Measurements from ENCODE around the gene PI4KA. TPM values are rescaled to one million over a fixed set of nuclear protein-coding genes. Genes with fewer than 3 reads are reported as not detected.

The PI4KA gene
- total RNA-seq, 1 donor from 2014 or later: 100 TPM

DNA sequence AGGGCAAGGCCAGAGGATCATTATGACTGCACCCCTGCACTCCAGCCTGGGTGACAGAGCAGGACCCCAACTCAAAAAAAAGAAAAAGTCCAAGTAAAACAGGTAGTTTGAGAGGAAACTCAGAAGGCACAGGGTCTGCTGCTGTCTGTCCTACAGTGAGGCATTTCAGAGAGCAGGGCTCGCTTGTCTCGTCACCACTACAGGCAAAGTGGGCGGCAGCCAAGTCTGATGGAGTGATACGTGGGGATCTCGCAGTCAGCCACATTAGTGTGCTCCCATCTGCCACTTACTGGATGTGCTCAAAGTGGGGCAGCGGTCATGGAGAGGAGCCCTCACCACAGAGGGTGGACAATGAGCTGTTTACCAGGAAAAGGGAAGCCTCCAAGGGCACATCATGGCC lies 42.1 kb downstream of the PI4KA start:
- no peak for DNase-seq (ENCODE audit: low spot score)

DNA sequence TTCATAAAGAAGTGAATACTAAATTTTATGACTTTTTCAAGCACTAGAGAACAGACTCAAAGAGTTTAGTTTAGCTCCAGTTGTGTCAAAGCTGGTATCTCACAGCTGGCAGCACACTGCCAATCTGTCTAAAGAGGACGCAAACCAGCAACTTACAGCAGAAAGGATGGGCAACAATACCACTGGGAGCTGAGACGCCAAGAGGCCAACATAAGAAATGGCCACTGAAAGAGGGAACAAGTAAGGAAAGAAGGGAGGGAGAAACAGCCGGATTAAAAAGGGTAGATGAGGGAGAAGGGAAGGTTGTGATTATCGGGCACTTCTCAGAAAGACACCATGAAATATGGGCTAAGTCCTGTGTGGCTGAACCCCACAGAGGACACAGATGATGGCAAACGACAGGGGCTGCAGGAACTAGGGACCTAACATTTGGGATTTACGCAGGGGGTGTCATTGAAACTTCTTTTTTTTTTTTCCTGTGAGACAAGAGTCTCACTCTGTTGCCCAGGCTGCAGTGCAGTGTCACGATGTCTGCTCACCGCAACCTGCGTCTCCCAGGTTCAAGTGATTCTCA lies 43.0 kb downstream of the PI4KA start:
- no peak for DNase-seq (ENCODE audit: low spot score)

DNA sequence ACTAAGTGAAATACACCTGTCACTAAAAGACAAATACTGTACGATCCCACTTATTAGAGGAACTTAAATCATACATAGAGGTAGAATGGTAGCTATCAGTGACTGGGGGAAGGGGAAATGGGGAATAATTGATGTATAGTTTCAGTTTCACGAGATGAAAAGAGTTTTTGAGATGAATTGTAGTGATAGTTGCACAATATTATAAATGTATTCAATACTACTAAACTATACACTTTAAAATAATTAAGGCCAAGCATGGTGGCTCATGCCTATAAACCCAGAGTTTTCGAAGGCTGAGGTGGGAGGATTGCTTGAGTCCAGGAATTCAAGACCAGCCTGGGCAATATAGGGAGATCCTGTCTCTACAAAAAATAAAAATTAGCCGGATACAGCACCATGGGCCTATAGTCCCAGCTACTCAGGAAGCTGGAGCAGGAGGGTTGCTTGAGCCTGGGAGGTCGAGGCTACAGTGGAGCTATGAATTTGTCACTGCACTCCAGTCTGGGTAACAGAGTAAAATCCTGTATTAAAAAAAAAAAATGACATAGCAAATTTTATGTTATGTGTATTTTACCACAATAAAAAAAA lies 44.3 kb downstream of the PI4KA start:
- no peak for DNase-seq (ENCODE audit: low spot score)

DNA sequence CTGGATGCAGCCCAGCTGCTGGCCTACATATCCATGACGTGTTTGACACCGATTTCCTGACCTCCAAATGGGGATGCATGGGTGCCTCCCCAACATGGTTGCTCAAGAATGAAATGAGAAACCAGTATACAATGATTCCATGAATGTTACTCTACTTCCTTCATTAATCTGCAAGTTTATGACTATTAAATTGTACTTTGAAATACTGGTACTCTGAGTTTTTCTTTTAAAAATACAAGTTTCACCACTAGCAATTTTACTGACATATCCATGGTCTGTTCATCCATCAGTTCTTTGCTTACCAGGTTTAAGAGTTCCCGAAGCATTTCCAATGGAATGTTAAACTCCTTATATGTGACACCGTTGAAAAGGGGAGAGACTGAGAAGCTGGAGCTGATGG lies 45.6 kb downstream of the PI4KA start:
- no peak for DNase-seq (ENCODE audit: low spot score)

DNA sequence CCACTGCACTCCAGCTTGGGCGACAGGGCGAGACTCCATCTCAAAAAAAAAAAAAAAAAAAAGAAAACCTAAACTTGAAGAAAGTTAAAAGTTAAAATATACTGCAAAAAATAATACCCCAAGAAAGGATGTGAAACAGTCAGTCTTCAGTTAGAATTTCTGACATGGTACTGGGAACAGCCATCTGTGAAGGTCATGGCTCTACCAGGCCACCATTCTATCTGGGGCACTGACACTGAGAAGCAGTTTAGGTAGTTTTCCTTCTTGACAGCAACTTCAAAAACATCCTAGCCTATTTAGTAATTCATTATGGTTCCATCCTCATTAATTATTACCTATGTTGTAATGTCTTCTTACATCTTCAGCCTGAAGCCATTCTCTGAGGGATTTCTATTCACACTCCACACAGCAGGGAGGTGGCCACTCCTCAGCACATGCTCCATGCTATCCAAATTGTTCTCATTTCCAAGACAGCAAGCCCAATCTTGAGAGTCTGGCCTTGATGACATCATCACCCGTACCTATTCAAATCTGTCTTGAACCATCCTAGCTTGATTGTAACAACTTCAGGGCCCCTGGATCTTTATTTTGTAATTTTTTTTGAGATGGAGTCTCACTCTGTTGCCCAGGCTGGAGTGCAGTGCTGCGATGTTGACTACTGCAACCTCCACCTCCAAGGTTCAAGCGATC lies 46.5 kb downstream of the PI4KA start:
- no peak for DNase-seq (ENCODE audit: low spot score)

DNA sequence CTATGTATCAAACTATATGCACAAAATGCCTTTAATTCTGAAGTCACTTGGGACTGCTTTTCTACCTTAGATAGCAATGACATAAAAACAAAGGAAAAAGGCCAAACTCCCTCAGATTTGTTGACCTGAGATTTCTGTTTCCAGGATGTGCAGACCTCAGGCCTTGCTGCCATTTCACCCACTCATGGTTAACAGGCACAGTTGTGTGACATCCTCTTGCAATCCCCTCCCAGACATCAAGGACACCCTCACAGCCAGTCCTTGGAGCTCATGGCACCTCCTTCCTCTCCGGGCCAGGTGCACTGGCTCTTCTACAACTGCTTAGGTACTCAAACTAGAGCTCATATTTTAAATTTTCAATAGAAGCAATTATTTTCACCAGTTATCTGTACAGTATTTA lies 47.4 kb downstream of the PI4KA start:
- DNase-seq (ENCODE audit: low spot score): no peak

DNA sequence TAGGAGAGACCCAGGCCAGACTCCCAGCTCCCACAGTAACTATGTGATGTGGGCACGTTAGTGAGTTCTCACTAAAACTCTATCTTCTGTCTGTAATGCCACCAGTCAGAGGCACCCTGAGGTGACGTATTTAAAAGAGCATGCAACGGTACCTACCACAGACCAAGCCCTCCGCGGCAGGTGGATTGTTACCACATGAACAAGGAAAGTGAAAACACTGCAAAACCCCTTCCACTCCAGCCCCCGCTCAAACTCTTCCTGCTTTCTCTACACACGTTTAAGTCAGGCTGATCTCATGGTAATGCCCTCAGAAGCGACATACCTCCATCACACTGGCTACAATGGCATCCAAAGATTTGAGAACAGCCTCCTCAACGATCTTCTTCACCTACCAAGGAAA lies 48.0 kb downstream of the PI4KA start:
- no peak for DNase-seq (ENCODE audit: low spot score)

DNA sequence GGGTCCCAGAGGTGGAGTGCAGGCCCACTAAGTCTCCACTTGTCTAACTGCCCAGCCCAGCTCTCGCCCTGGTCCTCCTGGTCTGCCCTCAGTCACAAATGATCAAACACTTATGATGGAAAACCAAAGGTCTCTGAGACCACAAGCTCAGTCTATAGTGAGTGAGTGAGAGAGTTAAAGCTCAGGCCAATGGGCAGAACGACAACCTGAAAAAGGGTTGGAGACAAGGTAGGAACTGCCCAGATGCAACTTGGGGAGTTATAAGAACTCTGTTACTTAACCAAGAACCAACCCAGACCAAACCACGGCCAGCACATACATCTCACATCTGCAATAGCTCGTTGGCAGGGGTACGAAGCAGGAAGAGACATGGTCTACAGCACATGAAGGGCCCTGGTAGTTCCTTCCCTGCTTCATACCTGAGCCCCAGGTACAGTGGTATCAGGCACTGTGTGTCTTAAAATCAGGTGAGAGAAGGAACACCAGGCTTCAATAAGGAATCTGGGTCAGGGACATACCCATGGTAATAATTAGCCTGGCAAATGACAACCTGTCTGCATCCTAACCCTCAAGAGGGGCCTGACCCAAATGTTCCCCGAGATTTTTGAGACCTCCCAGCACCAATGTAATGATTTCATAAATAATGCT lies 48.9 kb downstream of the PI4KA start:
- DNase-seq (ENCODE audit: low spot score): no peak

DNA sequence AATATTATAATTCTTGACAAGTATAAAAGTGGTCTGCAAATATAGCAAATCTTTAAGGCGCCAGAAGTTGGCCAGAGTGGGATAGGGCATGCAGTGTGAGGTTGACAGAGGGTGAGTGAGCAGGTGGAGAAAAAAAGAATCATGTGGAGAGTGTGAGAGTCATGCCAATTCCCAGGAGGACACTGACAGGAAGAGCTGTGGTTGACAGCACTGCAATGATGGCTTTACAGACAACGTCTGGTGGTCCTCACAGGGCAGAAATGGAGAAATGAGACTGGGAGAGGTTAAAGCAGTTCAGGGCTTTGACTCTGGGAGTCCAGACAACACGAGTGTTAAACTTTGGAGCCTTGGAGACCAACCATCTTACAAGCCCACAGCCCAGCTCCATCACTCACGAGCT lies 49.8 kb downstream of the PI4KA start:
- DNase-seq (ENCODE audit: low spot score): no peak

DNA sequence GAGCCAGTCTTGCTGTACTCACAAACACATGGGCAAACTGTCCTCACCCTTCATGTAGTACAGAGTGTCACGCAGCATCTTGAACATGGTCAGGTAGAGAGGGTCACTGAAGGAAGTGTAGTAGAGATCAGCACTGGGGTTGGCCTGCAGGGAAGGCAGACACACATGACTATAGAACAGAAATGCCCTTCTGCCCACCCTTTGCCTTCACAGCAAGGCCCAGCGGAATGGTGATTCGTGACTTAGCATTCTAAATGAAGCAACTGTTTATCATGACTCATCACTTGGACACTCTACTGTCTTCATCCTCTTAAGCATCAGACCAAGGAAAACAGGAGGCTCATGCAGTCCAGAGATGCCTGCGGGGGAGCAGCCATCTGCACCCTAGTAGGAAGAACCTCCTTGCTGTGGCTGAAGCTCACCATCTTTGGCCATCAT lies 51.3 kb downstream of the PI4KA start:
- DNase-seq (ENCODE audit: low spot score): no peak

DNA sequence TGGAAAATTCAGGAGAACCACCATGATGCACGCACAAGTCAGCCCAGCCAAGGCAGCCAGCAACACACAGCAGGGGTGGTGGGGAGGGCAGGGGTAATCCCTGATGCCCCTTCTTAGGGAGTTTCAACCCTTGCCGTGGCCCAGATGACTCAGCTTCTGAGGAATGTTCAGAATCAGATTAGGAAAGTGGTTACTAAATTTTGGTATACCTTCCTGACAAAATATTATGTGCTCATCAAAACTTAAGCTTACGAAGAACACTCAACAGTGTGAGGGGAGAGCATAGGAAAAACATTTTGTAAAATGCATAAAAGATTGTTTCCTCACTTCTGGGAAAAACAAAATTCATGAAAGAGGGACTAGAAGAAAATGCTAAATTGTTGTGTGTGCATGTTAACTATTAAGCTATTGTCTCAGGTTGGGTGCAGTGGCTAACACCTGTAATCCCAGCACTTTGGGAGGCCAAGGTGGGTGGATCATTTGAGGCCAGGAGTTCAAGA lies 52.6 kb downstream of the PI4KA start:
- no peak for DNase-seq (ENCODE audit: low spot score)

DNA sequence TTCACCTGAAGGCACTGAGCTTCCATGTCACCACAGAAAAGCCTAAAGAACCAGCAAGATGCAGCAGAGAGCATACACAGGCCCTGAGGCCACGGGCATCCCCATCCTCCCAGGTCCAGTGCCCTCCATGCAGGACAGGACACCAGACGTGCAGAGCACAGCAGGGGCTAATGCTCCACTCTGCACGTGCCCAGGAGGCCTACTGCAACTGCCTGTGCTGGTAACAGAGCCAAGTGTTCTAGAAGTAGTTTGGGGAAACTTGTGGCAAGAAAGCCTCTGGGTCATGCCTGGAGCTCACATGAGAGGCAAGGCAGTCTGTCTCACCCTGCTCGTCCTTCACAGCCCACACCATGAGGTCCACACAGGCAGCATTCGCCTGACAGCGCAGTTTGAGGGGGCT lies 54.0 kb downstream of the PI4KA start:
- DNase-seq (ENCODE audit: low spot score): no peak

DNA sequence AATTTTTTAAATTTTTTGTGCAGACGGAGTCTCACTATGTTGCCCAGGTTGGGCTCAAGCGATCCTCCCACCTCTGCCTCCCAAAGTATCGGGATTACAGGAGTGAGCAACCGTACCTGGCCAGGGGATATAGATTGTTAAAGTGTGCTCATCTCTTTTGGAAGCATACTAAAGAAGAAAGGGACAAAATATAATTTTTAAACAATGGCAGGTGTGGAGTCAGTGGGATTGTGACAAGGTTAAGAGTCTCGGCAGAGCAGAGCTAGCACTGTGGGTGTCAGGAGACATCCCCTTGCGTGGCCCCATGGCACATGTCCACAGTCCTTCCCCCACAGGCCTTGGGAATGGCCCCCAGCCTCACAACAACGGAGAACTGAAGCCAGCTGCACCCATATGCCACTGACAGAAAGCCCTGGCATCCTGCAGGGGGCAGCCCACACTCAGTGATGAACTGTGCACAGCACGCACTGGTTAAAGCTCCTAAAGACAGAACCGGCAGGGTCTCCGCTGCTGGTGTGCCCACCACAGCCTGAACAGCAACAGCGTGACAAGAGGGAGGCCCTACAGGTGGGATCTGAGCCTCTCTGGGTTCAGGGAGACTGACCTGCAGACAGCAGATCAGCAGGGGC lies 54.8 kb downstream of the PI4KA start:
- peak; percentile 24 for DNase-seq (ENCODE audit: low spot score)

DNA sequence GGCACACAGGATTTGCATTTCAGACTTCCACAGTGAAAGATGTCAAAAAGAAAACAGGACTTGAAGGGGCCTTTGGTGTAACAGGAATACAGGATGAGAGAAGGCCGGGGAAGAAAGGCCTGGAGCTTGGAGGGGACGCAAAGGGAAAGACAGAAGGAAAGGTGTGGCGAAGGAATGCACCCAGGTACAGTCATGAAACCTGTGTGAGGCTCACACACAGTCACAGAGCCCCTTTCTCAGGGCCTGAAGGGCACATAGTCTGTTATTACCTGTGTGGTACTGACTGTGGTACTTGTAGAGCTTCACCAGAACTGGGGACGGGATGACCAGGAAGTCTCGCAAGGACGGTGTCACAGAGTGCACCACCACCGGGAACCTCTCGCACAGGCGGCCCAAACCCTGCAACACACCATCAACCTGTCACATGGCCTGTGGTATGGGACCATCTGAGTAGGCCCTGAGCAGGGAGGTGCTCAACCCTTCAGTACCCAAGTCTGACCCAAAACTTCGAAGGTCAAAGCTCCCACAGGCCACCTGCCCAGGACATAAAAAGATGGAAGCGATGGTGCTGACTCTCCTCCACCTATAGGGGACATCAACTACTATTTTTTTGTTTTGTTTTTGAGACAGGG lies 55.6 kb downstream of the PI4KA start:
- no peak for DNase-seq (ENCODE audit: low spot score)

DNA sequence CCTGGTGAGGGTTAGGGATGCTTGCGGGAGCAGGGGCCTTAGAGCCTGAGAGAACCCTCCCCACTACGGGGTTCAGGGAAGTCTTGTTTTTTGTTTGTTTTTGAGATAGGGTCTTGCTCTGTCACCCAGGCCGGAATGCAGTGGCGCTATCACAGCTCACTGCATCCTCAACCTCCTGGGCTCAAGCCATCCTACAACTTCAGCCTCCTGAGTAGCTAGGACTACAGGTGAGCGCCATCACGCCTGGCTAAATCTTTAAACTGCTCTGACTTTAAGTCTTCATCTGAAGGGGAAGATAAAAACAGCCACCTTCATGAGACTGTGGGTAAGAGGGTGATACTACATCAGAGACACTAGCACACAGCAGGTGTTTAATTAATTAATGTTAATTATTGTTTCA lies 56.2 kb downstream of the PI4KA start:
- no peak for DNase-seq (ENCODE audit: low spot score)

DNA sequence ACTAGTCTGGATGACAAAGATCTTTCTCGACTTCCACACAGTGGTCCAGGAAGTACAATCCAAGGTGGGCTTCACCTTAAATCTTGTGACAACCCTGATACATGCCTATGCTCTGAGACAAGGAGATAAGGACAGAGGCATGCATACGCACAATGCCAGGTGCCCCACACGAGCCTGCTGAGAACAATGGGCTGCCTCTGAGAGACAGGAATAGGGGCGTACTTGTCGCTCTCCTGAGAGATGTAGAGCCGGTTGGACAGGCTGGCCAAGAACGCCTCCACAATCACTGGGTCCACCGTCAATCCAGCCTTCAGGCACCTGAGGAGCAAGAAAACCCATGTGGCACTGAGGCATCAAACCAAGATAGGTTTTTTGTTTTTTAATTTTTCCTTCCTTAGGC lies 59.2 kb downstream of the PI4KA start:
- peak; percentile 77 for DNase-seq (ENCODE audit: low spot score)

DNA sequence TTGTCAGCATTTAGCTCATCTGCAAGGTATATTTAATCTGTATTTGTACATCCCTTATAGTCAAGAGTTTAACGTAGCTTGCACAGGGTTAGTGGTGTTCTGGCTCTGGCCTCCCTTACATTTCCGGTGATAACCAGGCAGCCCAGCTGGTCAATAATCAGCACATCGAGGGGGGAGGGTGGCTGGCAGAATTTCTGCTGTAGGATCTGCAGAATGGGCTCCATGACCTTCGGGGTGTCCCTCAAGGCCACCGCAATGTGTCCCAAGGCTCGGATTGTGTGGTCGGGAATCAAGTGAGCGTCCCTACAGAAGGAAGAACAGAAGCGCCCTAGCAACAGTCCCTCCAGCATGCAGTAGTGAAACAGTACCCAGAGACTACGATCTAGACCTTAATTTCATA lies 59.6 kb downstream of the PI4KA start:
- DNase-seq (ENCODE audit: low spot score): no peak

DNA sequence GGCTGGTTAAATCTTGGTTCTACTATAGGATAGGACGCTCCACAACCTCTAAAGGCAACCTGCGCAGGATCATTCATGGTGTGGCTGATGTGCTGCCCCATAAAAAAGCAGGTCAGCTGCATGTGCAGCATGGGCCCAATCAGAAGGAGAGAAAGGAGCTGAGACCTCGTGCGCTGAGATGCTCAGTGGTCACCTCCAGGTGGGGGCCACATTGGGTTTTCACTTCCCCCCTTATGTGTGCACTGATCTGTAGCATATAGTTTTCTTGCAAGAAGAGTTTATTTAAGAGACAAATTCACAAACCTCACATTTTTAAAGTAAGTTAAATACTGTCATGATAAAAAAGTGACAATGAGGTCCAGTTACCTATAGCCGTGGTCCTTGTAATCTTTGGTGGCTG lies 60.4 kb downstream of the PI4KA start:
- DNase-seq (ENCODE audit: low spot score): no peak

DNA sequence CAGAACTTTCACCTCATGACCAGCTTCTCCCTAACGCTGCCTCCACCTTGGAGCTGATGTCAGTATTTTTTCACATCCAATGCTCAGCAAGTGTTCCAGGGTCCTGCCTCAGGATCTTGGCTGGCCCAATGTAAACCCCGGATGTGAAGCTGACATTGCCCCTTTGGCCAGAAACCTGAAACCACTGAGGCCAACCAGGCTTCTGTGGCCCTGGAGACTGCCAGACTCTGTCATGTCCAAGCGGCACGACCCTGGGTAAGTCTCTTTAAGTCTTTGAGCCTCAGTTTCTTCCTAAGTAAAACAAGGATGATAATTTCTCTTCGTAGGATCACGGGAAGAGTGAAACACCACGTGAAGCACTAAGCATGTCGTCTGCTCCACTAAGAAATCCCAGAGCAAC lies 61.9 kb downstream of the PI4KA start:
- no peak for DNase-seq (ENCODE audit: low spot score)

DNA sequence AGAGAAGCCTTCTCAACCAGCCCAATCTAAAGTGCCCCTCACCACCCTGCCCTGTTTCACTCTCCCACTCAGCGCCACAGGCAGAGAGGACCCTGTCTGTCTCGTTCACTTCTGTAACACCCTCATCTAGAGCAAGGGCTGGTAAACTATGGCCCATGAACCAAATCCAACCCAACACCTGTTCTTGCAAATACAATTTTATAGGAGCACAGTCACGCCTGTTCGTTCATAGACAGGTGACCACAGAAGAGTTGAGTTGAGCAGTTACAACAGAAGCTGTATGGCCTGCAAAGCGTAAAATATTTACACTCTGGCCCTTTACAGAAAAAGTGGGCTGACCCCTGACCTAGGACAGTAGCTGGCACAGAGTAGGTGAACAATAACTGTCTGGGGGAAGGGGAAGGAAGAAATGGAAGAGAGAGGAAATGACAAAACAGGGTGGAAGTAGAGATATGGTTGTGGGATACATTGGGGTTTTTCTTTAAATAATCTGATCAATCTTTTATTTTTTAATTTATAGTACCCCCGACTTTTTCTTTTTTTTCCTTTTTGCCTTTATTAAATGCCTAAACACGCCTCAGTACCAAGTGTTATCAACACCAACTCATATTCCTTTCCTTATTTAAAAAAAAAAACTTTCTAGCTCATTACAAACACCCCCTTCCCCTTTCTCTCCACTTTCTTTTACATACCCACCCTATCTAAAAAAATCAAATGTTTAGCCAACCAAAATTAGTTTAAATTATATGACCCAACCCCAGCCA lies 63.8 kb downstream of the PI4KA start:
- no peak for DNase-seq (ENCODE audit: low spot score)

Data from mucosa of gallbladder (tissue), 1 donor.